Hematopoietic multipotent progenitor cell (in vitro differentiated cells): ENCODE data around the gene SLC27A1. TPM values are rescaled to one million over a fixed set of nuclear protein-coding genes. Genes with fewer than 3 reads are reported as not detected.
A peak's percentile ranks its signal among the peaks of the same experiment; 100 is the strongest.

Experiments
- DNase-seq, 3 donors: peaks; one replicate each; pipeline ENCODE4 v3.0.0-alpha.2; 2011 to 2015; ENCODE audit warnings: low read depth in 2 of 3, low spot score in 2 of 3
- total RNA-seq: library from RNA; depleted of rRNA; stranded (reverse); fragments of >200 nt; gene quantifications from one replicate; pipeline ENCODE4 v1.2.3, GENCODE V29; 2012

Gene SLC27A1
- 27.5 TPM for total RNA-seq

GRCh38 chr19:17470068-17470841, at the start of gene SLC27A1:
SLC27A1 (plus strand) TSS chr19:17470524; CDS start chr19:17470541, 17 bp downstream.
- DNase-seq = peak; percentile 72 to 99 (median 99)

GRCh38 chr19:17421942-17422341, 48.4 kb upstream of the SLC27A1 start:
- no peak for DNase-seq

- no peak for DNase-seq
Measured at GRCh38 chr19:17423429-17424208, 46.7 kb upstream of the SLC27A1 start.

- DNase-seq = peak in 2 of 3 donors; percentile 75 to 78
Measured at GRCh38 chr19:17424743-17425365, 45.5 kb upstream of the SLC27A1 start.

- DNase-seq = no peak
Measured at GRCh38 chr19:17429641-17430113, 40.6 kb upstream of the SLC27A1 start.

- no peak for DNase-seq
Measured at GRCh38 chr19:17431417-17431816, 38.9 kb upstream of the SLC27A1 start.

GRCh38 chr19:17435218-17435617, 35.1 kb upstream of the SLC27A1 start:
- DNase-seq = no peak

GRCh38 chr19:17436094-17436873, 34.0 kb upstream of the SLC27A1 start:
- DNase-seq = no peak

GRCh38 chr19:17436874-17437267, 33.5 kb upstream of the SLC27A1 start:
- no peak for DNase-seq

GRCh38 chr19:17441241-17442021, 28.9 kb upstream of the SLC27A1 start:
- peak in 2 of 3 donors; percentile 46 to 61 for DNase-seq

- DNase-seq = no peak
Measured at GRCh38 chr19:17445526-17446165, 24.7 kb upstream of the SLC27A1 start.

- no peak for DNase-seq
Measured at GRCh38 chr19:17447704-17448130, 22.6 kb upstream of the SLC27A1 start.

GRCh38 chr19:17448131-17448967, 22.0 kb upstream of the SLC27A1 start, which contains the start of gene TMEM221:
TMEM221 (minus strand) TSS chr19:17448668; CDS start chr19:17448462, 206 bp downstream.
- peak in 2 of 3 donors; percentile 63 to 73 for DNase-seq

GRCh38 chr19:17450264-17451075, 19.9 kb upstream of the SLC27A1 start:
- peak in 2 of 3 donors; percentile 41 to 48 for DNase-seq

GRCh38 chr19:17451820-17452219, 18.5 kb upstream of the SLC27A1 start:
- no peak for DNase-seq

GRCh38 chr19:17454576-17455071, 15.7 kb upstream of the SLC27A1 start:
- DNase-seq = no peak
